ENCODE measurements around the gene PPFIA2. TPM values are rescaled to one million over a fixed set of nuclear protein-coding genes. Genes with fewer than 3 reads are reported as not detected.

Gene PPFIA2
- polyA plus RNA-seq, 1 donor from 2014 or later = 65.3 TPM

- Histone ChIP-seq H3K27ac (ENCODE audit: low read length) (no peak overlapping the region), H3K79me2 (replicated peaks; ENCODE audit: insufficient read depth, low read length) (no peaks in the 10 kb centered on the region), H3K9me2 (ENCODE audit: insufficient read depth, low read length) (no peaks in the 10 kb centered on the region), H3K36me3 (ENCODE audit: insufficient read depth, low read length) (no peaks in the 10 kb centered on the region), H3K9me3 (ENCODE audit: low read length) (no peaks in the 10 kb centered on the region), H3K9ac (ENCODE audit: low read length) (no peak overlapping the region), H2AFZ (ENCODE audit: low read depth, low read length) (no peak overlapping the region), H3K4me2 (ENCODE audit: low read length) (no peak overlapping the region), H3F3A (ENCODE audit: insufficient read depth, low read length, poor library complexity, severe bottlenecking) (no peaks in the 10 kb centered on the region), H3K27me3 (ENCODE audit: insufficient read depth, low read depth, low read length) (no peaks in the 10 kb centered on the region), H4K20me1 (ENCODE audit: insufficient read depth) (no peaks in the 10 kb centered on the region), H3K4me3 (ENCODE audit: low read length) (no peak overlapping the region)
- no peak for TF ChIP-seq RAD21 (conservative IDR thresholded peaks at IDR 0.05)
- TF ChIP-seq SMC3 (conservative IDR thresholded peaks at IDR 0.05; ENCODE audit: poor library complexity) = no peak
- no peak for TF ChIP-seq MXI1 (conservative IDR thresholded peaks at IDR 0.05; ENCODE audit: poor library complexity, severe bottlenecking)
- TF ChIP-seq EZH2 (IDR thresholded peaks at IDR 0.05; ENCODE audit: borderline replicate concordance, insufficient read depth, low read length, poor library complexity, severe bottlenecking) = no peak
- TF ChIP-seq POLR2AphosphoS5 (IDR thresholded peaks at IDR 0.05) = no peak
- no peak for TF ChIP-seq CTCF (IDR thresholded peaks at IDR 0.05; ENCODE audit: poor library complexity, severe bottlenecking)
- TF ChIP-seq TAF1 (IDR thresholded peaks at IDR 0.05; ENCODE audit: low read depth) = no peak
- TF ChIP-seq EP300 (conservative IDR thresholded peaks at IDR 0.05; ENCODE audit: poor library complexity, severe bottlenecking) = no peak
- TF ChIP-seq REST (IDR thresholded peaks at IDR 0.05; ENCODE audit: borderline replicate concordance) = no peak
Observed at GRCh38 chr12:81274637-81275529, 484.3 kb downstream of the PPFIA2 start.

DNA sequence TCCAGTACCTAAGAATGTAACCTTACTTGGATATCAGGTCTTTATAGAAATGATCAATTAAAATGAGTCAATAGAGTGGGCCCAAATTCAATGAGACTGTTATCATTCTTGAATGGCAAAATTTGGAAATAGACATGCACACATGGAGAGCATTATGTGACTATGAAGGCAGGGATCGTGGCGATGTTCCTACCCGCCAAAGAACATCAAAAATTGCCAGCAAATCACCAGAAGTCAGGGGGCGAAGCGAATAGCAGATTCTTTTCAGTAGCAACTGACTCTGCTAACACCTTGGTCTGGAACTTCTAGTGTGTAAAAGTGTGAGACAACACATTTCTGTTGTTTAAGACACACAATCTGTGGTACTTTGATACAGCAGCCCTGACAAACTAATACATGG lies 488.8 kb downstream of the PPFIA2 start:
- H3K36me3 ChIP-seq (ENCODE audit: insufficient read depth, low read length) = no peaks in the 10 kb centered on the region
- H2AFZ ChIP-seq (ENCODE audit: low read depth, low read length) = no peak overlapping the region
- H3K4me2 ChIP-seq (ENCODE audit: low read length) = no peak overlapping the region
- H3K27me3 ChIP-seq (ENCODE audit: insufficient read depth, low read depth, low read length) = no peaks in the 10 kb centered on the region
- no peaks in the 10 kb centered on the region for H3K9me3 ChIP-seq (ENCODE audit: low read length)
- no peaks in the 10 kb centered on the region for H3K79me2 ChIP-seq (replicated peaks; ENCODE audit: insufficient read depth, low read length)
- no peak overlapping the region for H3K4me3 ChIP-seq (ENCODE audit: low read length)
- H3K9ac ChIP-seq (ENCODE audit: low read length) = no peak overlapping the region
- no peak overlapping the region for H3K27ac ChIP-seq (ENCODE audit: low read length)
- TF ChIP-seq TAF1 (IDR thresholded peaks at IDR 0.05; ENCODE audit: low read depth) = no peak
- no peak for TF ChIP-seq EZH2 (IDR thresholded peaks at IDR 0.05; ENCODE audit: borderline replicate concordance, insufficient read depth, low read length, poor library complexity, severe bottlenecking)
- no peak for TF ChIP-seq SMC3 (conservative IDR thresholded peaks at IDR 0.05; ENCODE audit: poor library complexity)
- no peak for TF ChIP-seq REST (IDR thresholded peaks at IDR 0.05; ENCODE audit: borderline replicate concordance)
- no peak for TF ChIP-seq POLR2AphosphoS5 (IDR thresholded peaks at IDR 0.05)
- TF ChIP-seq MXI1 (conservative IDR thresholded peaks at IDR 0.05; ENCODE audit: poor library complexity, severe bottlenecking) = no peak
- no peak for TF ChIP-seq RAD21 (conservative IDR thresholded peaks at IDR 0.05)
- no peak for TF ChIP-seq EP300 (conservative IDR thresholded peaks at IDR 0.05; ENCODE audit: poor library complexity, severe bottlenecking)
- TF ChIP-seq CTCF (IDR thresholded peaks at IDR 0.05; ENCODE audit: poor library complexity, severe bottlenecking) = no peak
- H4K20me1 ChIP-seq (ENCODE audit: insufficient read depth) = no peaks in the 10 kb centered on the region
- H3F3A ChIP-seq (ENCODE audit: insufficient read depth, low read length, poor library complexity, severe bottlenecking) = no peaks in the 10 kb centered on the region
- no peaks in the 10 kb centered on the region for H3K9me2 ChIP-seq (ENCODE audit: insufficient read depth, low read length)

Data from neural cell (in vitro differentiated cells).